Lower leg skin (tissue), 4 donors: Measurements from ENCODE around the gene HDAC4. TPM values are rescaled to one million over a fixed set of nuclear protein-coding genes. Genes with fewer than 3 reads are reported as not detected.

Source experiments
- DNase-seq, 2 donors: peaks; one replicate each; pipeline ENCODE4 v3.0.0-alpha.2; 2019; ENCODE audit warnings: low spot score in 2 of 2
- H3K4me3 ChIP-seq: fragments of 200-600 bp; sonication (generic); 2 replicates; pipeline ENCODE4 v1.5.1; 2017; ENCODE audit warnings: mild to moderate bottlenecking, low read depth; ENCODE audit not compliant: poor library complexity, severe bottlenecking
- POLR2A ChIP-seq, 2 donors: fragments of 450-650 bp; IDR thresholded peaks; one replicate each; pipeline ENCODE4 v1.6.1; 2016 to 2017; ENCODE audit warnings: antibody characterized with exemption in 2 of 2, mild to moderate bottlenecking in 1 of 2, moderate library complexity in 1 of 2
- WGBS, 2 donors: methylation state at CpG; one replicate each; pipeline ENCODE4 v1.1.5; 2018; 5-methylcytosine and 5-hydroxymethylcytosine counted together
- intact Hi-C: fragments of 100-400 bp; cut with DNase I; formaldehyde crosslinking; loops from one replicate; pipeline ENCODE4 v1.15.0; 2023; ENCODE audit warnings: low total_unique reads
- total RNA-seq, 4 donors: library from RNA; depleted of rRNA; stranded (reverse); fragments of >200 nt; gene quantifications; one replicate each; pipeline ENCODE4 v1.1.0, GENCODE V29; 2016
- TF ChIP-seq, protein P1 (sequence below), 3 donors: fragments of 450-650 bp; IDR thresholded peaks; one replicate each; pipeline ENCODE4 v1.5.1; 2016; ENCODE audit warnings: antibody characterized with exemption in 3 of 3, mild to moderate bottlenecking in 3 of 3, moderate library complexity in 2 of 3

The HDAC4 gene
- total RNA-seq, 4 donors from 2014 or later = 27.4 to 85.5 (median 57.9) TPM

GRCh38 chr2:239188536-239188935, 212.3 kb downstream of the HDAC4 start:
- no peak overlapping the region for H3K4me3 ChIP-seq
- intact Hi-C loops = no loop called here
- DNase-seq = peak in 1 of 2 donors; percentile 70
- 98% methylated on average over 7 to 12 of the region's 12 CpGs for WGBS, 2 donors
- TF ChIP-seq, protein P1, sequence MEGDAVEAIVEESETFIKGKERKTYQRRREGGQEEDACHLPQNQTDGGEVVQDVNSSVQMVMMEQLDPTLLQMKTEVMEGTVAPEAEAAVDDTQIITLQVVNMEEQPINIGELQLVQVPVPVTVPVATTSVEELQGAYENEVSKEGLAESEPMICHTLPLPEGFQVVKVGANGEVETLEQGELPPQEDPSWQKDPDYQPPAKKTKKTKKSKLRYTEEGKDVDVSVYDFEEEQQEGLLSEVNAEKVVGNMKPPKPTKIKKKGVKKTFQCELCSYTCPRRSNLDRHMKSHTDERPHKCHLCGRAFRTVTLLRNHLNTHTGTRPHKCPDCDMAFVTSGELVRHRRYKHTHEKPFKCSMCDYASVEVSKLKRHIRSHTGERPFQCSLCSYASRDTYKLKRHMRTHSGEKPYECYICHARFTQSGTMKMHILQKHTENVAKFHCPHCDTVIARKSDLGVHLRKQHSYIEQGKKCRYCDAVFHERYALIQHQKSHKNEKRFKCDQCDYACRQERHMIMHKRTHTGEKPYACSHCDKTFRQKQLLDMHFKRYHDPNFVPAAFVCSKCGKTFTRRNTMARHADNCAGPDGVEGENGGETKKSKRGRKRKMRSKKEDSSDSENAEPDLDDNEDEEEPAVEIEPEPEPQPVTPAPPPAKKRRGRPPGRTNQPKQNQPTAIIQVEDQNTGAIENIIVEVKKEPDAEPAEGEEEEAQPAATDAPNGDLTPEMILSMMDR (IDR thresholded peaks at IDR 0.05) = no peak
- TF ChIP-seq POLR2A (IDR thresholded peaks at IDR 0.05) = no peak

DNA sequence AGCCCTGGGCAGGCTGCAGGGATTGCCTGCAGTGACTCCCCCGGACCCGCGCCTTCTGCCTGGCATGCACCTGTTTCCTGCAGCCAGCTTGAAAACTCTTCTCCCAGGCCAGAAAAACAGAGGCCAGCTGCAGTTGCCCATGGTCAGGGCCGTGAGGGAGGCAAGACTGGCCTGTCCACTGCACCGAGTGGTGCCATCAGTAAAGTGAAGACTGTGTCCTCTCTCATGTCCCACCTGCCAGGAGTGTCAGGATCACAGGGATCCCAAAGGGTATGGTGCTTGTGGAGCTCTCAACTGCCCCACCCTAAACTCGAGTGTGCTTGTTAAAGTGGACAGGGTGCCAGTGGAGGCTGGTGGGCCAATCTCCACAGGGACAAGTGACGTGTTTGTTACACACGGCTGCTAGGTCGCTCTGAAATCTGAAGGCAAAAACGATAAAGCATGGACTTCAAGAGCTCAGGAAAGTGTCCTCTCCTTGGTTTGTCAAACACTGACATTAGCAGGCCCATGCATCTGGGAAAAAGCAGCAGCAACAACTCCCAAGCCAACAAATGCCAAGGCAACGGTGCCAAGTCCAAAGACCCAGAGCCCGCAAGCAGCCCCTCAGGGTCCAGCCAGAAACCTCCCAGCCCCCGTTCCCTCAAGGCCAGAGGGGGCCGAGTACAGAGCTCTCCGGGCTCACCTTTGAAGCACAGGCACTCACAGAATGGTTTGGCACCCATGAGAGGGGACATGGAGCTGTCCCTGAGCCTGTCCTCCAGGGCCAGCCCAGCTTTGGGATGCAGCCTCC, 213.2 kb downstream of the HDAC4 start:
- TF ChIP-seq, protein P1 (IDR thresholded peaks at IDR 0.05) = no peak
- no peak for TF ChIP-seq POLR2A (IDR thresholded peaks at IDR 0.05)
- WGBS, 2 donors = 91 to 92% methylated on average over 15 of the region's 15 CpGs
- intact Hi-C loops = no loop called here
- peak in 1 of 2 donors; percentile 60 for DNase-seq
- no peak overlapping the region for H3K4me3 ChIP-seq

- TF ChIP-seq, protein P1 (IDR thresholded peaks at IDR 0.05) = no peak
- TF ChIP-seq POLR2A (IDR thresholded peaks at IDR 0.05) = no peak
- no peak overlapping the region for H3K4me3 ChIP-seq
- WGBS, 2 donors = 93% methylated on average over 20 of the region's 20 CpGs
- intact Hi-C loops = no loop called here
- peak in 1 of 2 donors; percentile 61 for DNase-seq
Measured at GRCh38 chr2:239186516-239187357, 214.1 kb downstream of the HDAC4 start.

- TF ChIP-seq, protein P1 (IDR thresholded peaks at IDR 0.05) = no peak
- TF ChIP-seq POLR2A (IDR thresholded peaks at IDR 0.05) = no peak
- DNase-seq = peak in 1 of 2 donors; percentile 36
- 91 to 96% methylated on average over 13 to 14 of the region's 14 CpGs for WGBS, 2 donors
- intact Hi-C loops = no loop called here
- no peak overlapping the region for H3K4me3 ChIP-seq
Measured at GRCh38 chr2:239184968-239185903, 215.6 kb downstream of the HDAC4 start.

- WGBS, 2 donors = 93 to 94% methylated on average over 2 of the region's 2 CpGs
- TF ChIP-seq, protein P1 (IDR thresholded peaks at IDR 0.05) = no peak
- TF ChIP-seq POLR2A (IDR thresholded peaks at IDR 0.05) = no peak
- peak in 1 of 2 donors; percentile 78 for DNase-seq
- no peak overlapping the region for H3K4me3 ChIP-seq
- intact Hi-C loops = no loop called here
Measured at GRCh38 chr2:239184179-239184578, 216.6 kb downstream of the HDAC4 start.
